ENCODE results near the gene ARL8A. TPM values are rescaled to one million over a fixed set of nuclear protein-coding genes. Genes with fewer than 3 reads are reported as not detected.

The ARL8A gene
- total RNA-seq = 10 to 100 TPM in 4 of 5 donors, 1 to 10 TPM in 1; 7.8 to 34.5 (median 29.4) TPM
- polyA plus RNA-seq = 10 to 100 TPM; 18.3 to 20.4 (median 19.1) TPM
- long read RNA-seq, donor 1, transcript ARL8A-201 (7 exons, 1,793 nt) = major isoform, 12 of 12 reads
- long read RNA-seq, donor 1, partial matches to known transcripts = 0 of 12 reads
- long read RNA-seq, donor 1, other reads (novel, unspliced or antisense) = 0 of 12 reads
- long read RNA-seq, donor 2, transcript ARL8A-201 (7 exons, 1,793 nt) = major isoform, 20 of 20 reads
- long read RNA-seq, donor 2, partial matches to known transcripts = 0 of 20 reads
- long read RNA-seq, donor 2, other reads (novel, unspliced or antisense) = 0 of 20 reads
- long read RNA-seq, donor 3, partial matches to known transcripts = 0 of 4 reads
- long read RNA-seq, donor 3, other reads (novel, unspliced or antisense) = 0 of 4 reads
- long read RNA-seq, donor 4, partial matches to known transcripts = 0 of 2 reads
- long read RNA-seq, donor 4, other reads (novel, unspliced or antisense) = 0 of 2 reads
- long read RNA-seq, donor 5, transcript ARL8A-201 (7 exons, 1,793 nt) = major isoform, 23 of 25 reads
- long read RNA-seq, donor 5, partial matches to known transcripts = 0 of 25 reads
- long read RNA-seq, donor 5, other reads (novel, unspliced or antisense) = 0 of 25 reads
- long read RNA-seq, donor 6 = 0 reads
- long read RNA-seq, donor 7, transcript ARL8A-201 (7 exons, 1,793 nt) = major isoform, 14 of 15 reads
- long read RNA-seq, donor 7, partial matches to known transcripts = 0 of 15 reads
- long read RNA-seq, donor 7, other reads (novel, unspliced or antisense) = 0 of 15 reads
- long read RNA-seq, donor 8, transcript ARL8A-201 (7 exons, 1,793 nt) = major isoform, 13 of 13 reads
- long read RNA-seq, donor 8, partial matches to known transcripts = 0 of 13 reads
- long read RNA-seq, donor 8, other reads (novel, unspliced or antisense) = 0 of 13 reads
- long read RNA-seq, donor 9, transcript ARL8A-201 (7 exons, 1,793 nt) = major isoform, 8 of 11 reads
- long read RNA-seq, donor 9, partial matches to known transcripts = 0 of 11 reads
- long read RNA-seq, donor 9, other reads (novel, unspliced or antisense) = 0 of 11 reads
- long read RNA-seq, donor 10, partial matches to known transcripts = 0 of 1 reads
- long read RNA-seq, donor 10, other reads (novel, unspliced or antisense) = 0 of 1 reads

- Histone ChIP-seq H3K4me3 (peak within 1 kb of the TSS; percentile 81 to 96 (median 94)), H3K27ac (peak within 1 kb of the TSS; percentile 91 to 97 (median 93)), H3K27me3 (no peaks in the 10 kb centered on the region), H3K9me3 (no peaks in the 10 kb centered on the region), H3K4me1 (peaks cover 21 to 43% (median 36%) of the 10 kb centered on the region in 4 donors), H3K36me3 (peaks cover 0 to 15% (median 1%) of the 10 kb centered on the region in 4 donors)
- TF ChIP-seq POLR2AphosphoS5 (IDR thresholded peaks at IDR 0.05) = peak in 2 of 3 donors; percentile 47 to 50
- TF ChIP-seq POLR2A (IDR thresholded peaks at IDR 0.05) = no peak
- no peak for TF ChIP-seq EP300 (IDR thresholded peaks at IDR 0.05)
- no peak for TF ChIP-seq CTCF (IDR thresholded peaks at IDR 0.05)
- intact Hi-C loops (cut with DNase I; ENCODE audit: low total_unique reads) = no loop called here
- 0 to 1% (median 0%) methylated on average over 14 to 82 of the region's 82 CpGs for WGBS, 5 donors
- peak; percentile 73 to 93 for DNase-seq
These were observed at the start of gene ARL8A for GRCh38 chr1:202144402-202145067. TSS of gene ARL8A (minus strand) at chr1:202144737. CDS start at chr1:202144572, 165 bp downstream.

- H3K4me1 ChIP-seq = peaks cover 13 to 23% (median 20%) of the 10 kb centered on the region in 4 donors
- no peak overlapping the region for H3K27ac ChIP-seq
These were observed 49.8 kb upstream of the ARL8A start for GRCh38 chr1:202194328-202194648.

GRCh38 chr1:202193614-202194327 is 49.2 kb upstream of the ARL8A start, which contains the start of gene LGR6:
TSS of gene LGR6 (plus strand) at chr1:202193799. CDS start at chr1:202193990, 191 bp downstream.
- WGBS, 5 donors = 2 to 6% (median 5%) methylated on average over 18 to 61 of the region's 61 CpGs
- TF ChIP-seq POLR2A (IDR thresholded peaks at IDR 0.05) = no peak
- TF ChIP-seq CTCF (IDR thresholded peaks at IDR 0.05) = peak in 1 of 7 experiments; percentile 10
- intact Hi-C loops (cut with DNase I; ENCODE audit: low total_unique reads) = no loop called here
- no peaks in the 10 kb centered on the region for H3K9me3 ChIP-seq
- H3K4me1 ChIP-seq = peaks cover 13 to 18% (median 15%) of the 10 kb centered on the region in 4 donors
- H3K36me3 ChIP-seq = no peaks in the 10 kb centered on the region
- H3K27ac ChIP-seq = no peak within 1 kb of the TSS
- DNase-seq = peak in 1 of 2 donors; percentile 62
- H3K27me3 ChIP-seq = peaks cover 16 to 56% (median 25%) of the 10 kb centered on the region in 3 donors
- H3K4me3 ChIP-seq = peak within 1 kb of the TSS; percentile 16 to 31 (median 26)

More at GRCh38 chr1:202194328-202194648, 49.8 kb upstream of the ARL8A start:
- H3K9me3 ChIP-seq = no peaks in the 10 kb centered on the region
- WGBS, 5 donors = 39 to 70% (median 57%) methylated on average over 6 to 11 of the region's 11 CpGs
- no peaks in the 10 kb centered on the region for H3K36me3 ChIP-seq
- H3K27me3 ChIP-seq = peaks cover 16 to 58% (median 25%) of the 10 kb centered on the region in 3 donors
- intact Hi-C loops (cut with DNase I; ENCODE audit: low total_unique reads) = no loop called here
- TF ChIP-seq EP300 (IDR thresholded peaks at IDR 0.05) (no peak), CTCF (IDR thresholded peaks at IDR 0.05) (no peak), POLR2A (IDR thresholded peaks at IDR 0.05) (no peak), POLR2AphosphoS5 (IDR thresholded peaks at IDR 0.05) (no peak)
- DNase-seq = no peak
- peak overlapping the region in 1 of 4 donors; percentile 29 for H3K4me3 ChIP-seq
